Transverse colon (tissue), 4 donors: Measurements from ENCODE around the gene PIAS4. TPM values are rescaled to one million over a fixed set of nuclear protein-coding genes. Genes with fewer than 3 reads are reported as not detected.

Experiments
- DNase-seq: peaks from one replicate; pipeline ENCODE4 v3.0.0-alpha.2; 2019
- H3K27ac ChIP-seq, 4 donors: fragments of 200-600 bp; sonication (generic); 2 replicates each; pipeline ENCODE4 v1.5.1; 2016 to 2018; ENCODE audit warnings: inconsistent platforms in 4 of 4
- H3K27me3 ChIP-seq: fragments of 200-600 bp; sonication (generic); 2 replicates; pipeline ENCODE4 v1.5.1; 2017; ENCODE audit warnings: inconsistent platforms
- H3K36me3 ChIP-seq, 4 donors: fragments of 200-600 bp; sonication (generic); 2 replicates each; pipeline ENCODE4 v1.5.1; 2017 to 2019; ENCODE audit warnings: inconsistent platforms in 4 of 4
- H3K4me1 ChIP-seq, 4 donors: fragments of 200-600 bp; sonication (generic); 2 replicates each; pipeline ENCODE4 v1.5.1; 2017 to 2020; ENCODE audit warnings: inconsistent platforms in 4 of 4
- H3K4me3 ChIP-seq, 4 donors: fragments of 200-600 bp; sonication (generic); 1 replicate in 1 of 4; 2 replicates in 3 of 4; pipeline versions ENCODE4 v1.5.1 to v1.6.1; 2017 to 2019; ENCODE audit warnings: inconsistent platforms in 4 of 4
- H3K9me3 ChIP-seq, 2 donors: fragments of 200-600 bp; sonication (generic); 2 replicates each; pipeline ENCODE4 v1.5.1; 2017 to 2019; ENCODE audit warnings: inconsistent platforms in 2 of 2
- CTCF ChIP-seq, 5 experiments: fragments of 200-600 bp in 3 of 5; fragments of 450-650 bp in 2 of 5; sonication (generic) in 3 of 5; IDR thresholded peaks; 1 replicate in 2 of 5; 2 replicates in 3 of 5; pipeline ENCODE4 v1.5.1; 2016 to 2017; ENCODE audit warnings: antibody characterized with exemption in 5 of 5, inconsistent platforms in 3 of 5, mild to moderate bottlenecking in 2 of 5, moderate library complexity in 1 of 5
- EP300 ChIP-seq: sonication (generic); formaldehyde crosslinking; IDR thresholded peaks from one replicate; pipeline ENCODE4 v1.6.1; 2017; ENCODE audit warnings: antibody characterized with exemption, low read depth
- POLR2A ChIP-seq: fragments of 450-650 bp; IDR thresholded peaks from one replicate; pipeline ENCODE4 v1.6.1; 2016; ENCODE audit warnings: antibody characterized with exemption, mild to moderate bottlenecking, moderate library complexity
- POLR2AphosphoS5 ChIP-seq, 3 donors: sonication (generic); formaldehyde crosslinking; IDR thresholded peaks; one replicate each; pipeline ENCODE4 v1.6.1; 2016; ENCODE audit warnings: antibody characterized with exemption in 3 of 3
- WGBS, 2 donors: methylation state at CpG; one replicate each; pipeline ENCODE4 v1.1.5; 2018; ENCODE audit warnings: low coverage in 1 of 2; 5-methylcytosine and 5-hydroxymethylcytosine counted together
- in situ Hi-C, 4 donors: fragments of 200-750 bp; cut with MboI; loops; one replicate each; pipeline versions ENCODE4 v1.15.0 to v1.15.1; 2017; ENCODE audit warnings: low sequenced_read_pairs in 3 of 4, low pct_ligation_motif_present in 1 of 4, low pct_unique_long_range_greater_than_20kb in 1 of 4
- intact Hi-C: fragments of 100-400 bp; cut with DNase I; formaldehyde crosslinking; loops from one replicate; pipeline ENCODE4 v1.15.1; 2023; ENCODE audit warnings: low total_unique reads
- total RNA-seq, 4 donors: library from RNA; depleted of rRNA; stranded (reverse); fragments of >200 nt; gene quantifications; one replicate each; pipeline ENCODE4 v1.1.0, GENCODE V29; 2016

Gene PIAS4
- total RNA-seq, 4 donors from 2014 or later, result 15.5 to 110 (median 23.0) TPM

GRCh38 chr19:4018775-4019504, 11.4 kb downstream of the PIAS4 start:
- TF ChIP-seq EP300, result no peak
- TF ChIP-seq CTCF (IDR thresholded peaks at IDR 0.05), result no peak
- TF ChIP-seq POLR2AphosphoS5 (IDR thresholded peaks at IDR 0.05), result no peak
- no peak for TF ChIP-seq POLR2A
- no peak for DNase-seq
- Histone ChIP-seq H3K9me3 (no peaks in the 10 kb centered on the region), H3K27me3 (no peaks in the 10 kb centered on the region), H3K4me3 (no peak overlapping the region), H3K36me3 (no peaks in the 10 kb centered on the region), H3K27ac (peak overlapping the region in 3 of 4 donors; percentile 27 to 53 (median 48)), H3K4me1 (peaks cover 15 to 40% (median 27%) of the 10 kb centered on the region in 4 donors)
- 93 to 100% methylated on average over 1 to 19 of the region's 19 CpGs for WGBS, 2 donors
- in situ Hi-C loops, result no loop called here
- intact Hi-C loops, result no loop called here

GRCh38 chr19:4019578-4019977, 12.0 kb downstream of the PIAS4 start:
- intact Hi-C loops (no loop called here), in situ Hi-C loops (no loop called here)
- TF ChIP-seq CTCF (IDR thresholded peaks at IDR 0.05), result no peak
- no peak for TF ChIP-seq EP300
- TF ChIP-seq POLR2A, result no peak
- TF ChIP-seq POLR2AphosphoS5 (IDR thresholded peaks at IDR 0.05), result no peak
- Histone ChIP-seq H3K27ac (peak overlapping the region in 3 of 4 donors; percentile 27 to 53 (median 48)), H3K4me3 (no peak overlapping the region), H3K36me3 (no peaks in the 10 kb centered on the region), H3K27me3 (no peaks in the 10 kb centered on the region), H3K4me1 (peaks cover 10 to 33% (median 24%) of the 10 kb centered on the region in 4 donors), H3K9me3 (no peaks in the 10 kb centered on the region)
- 52 to 68% methylated on average over 5 to 17 of the region's 17 CpGs for WGBS, 2 donors
- DNase-seq, result no peak

- H3K9me3 ChIP-seq, result no peaks in the 10 kb centered on the region
- intact Hi-C loops (no loop called here), in situ Hi-C loops (no loop called here)
- WGBS, 2 donors, result 85 to 100% methylated on average over 3 to 24 of the region's 34 CpGs
- peaks cover 3 to 12% (median 4%) of the 10 kb centered on the region in 4 donors for H3K4me1 ChIP-seq
- no peak overlapping the region for H3K4me3 ChIP-seq
- no peak for DNase-seq
- TF ChIP-seq CTCF (IDR thresholded peaks at IDR 0.05), result no peak
- no peak for TF ChIP-seq POLR2AphosphoS5 (IDR thresholded peaks at IDR 0.05)
- no peak for TF ChIP-seq EP300
- no peak for TF ChIP-seq POLR2A
- H3K27ac ChIP-seq, result no peak overlapping the region
- peaks cover 0 to 5% (median 1%) of the 10 kb centered on the region in 4 donors for H3K36me3 ChIP-seq
- H3K27me3 ChIP-seq, result no peaks in the 10 kb centered on the region
These were observed 16.3 kb downstream of the PIAS4 start for GRCh38 chr19:4023600-4024398.

GRCh38 chr19:4025317-4025716, 17.8 kb downstream of the PIAS4 start:
- Histone ChIP-seq H3K9me3 (no peaks in the 10 kb centered on the region), H3K27me3 (no peaks in the 10 kb centered on the region), H3K4me3 (no peak overlapping the region), H3K36me3 (peaks cover 0 to 13% (median 4%) of the 10 kb centered on the region in 4 donors), H3K27ac (no peak overlapping the region), H3K4me1 (peaks cover 0 to under 1% (median 0%) of the 10 kb centered on the region in 4 donors)
- 69% methylated on average over 11 of the region's 11 CpGs; no CpG with 5 or more reads in 1 of the 2 donors for WGBS, 2 donors
- no peak for DNase-seq
- intact Hi-C loops, result no loop called here
- TF ChIP-seq CTCF (IDR thresholded peaks at IDR 0.05) (no peak), POLR2AphosphoS5 (IDR thresholded peaks at IDR 0.05) (no peak), EP300 (no peak), POLR2A (no peak)
- in situ Hi-C loops, result no loop called here
